Transverse colon (tissue), 4 donors: ENCODE results near the gene PRG2. TPM values are rescaled to one million over a fixed set of nuclear protein-coding genes. Genes with fewer than 3 reads are reported as not detected.
A peak's percentile ranks its signal among the peaks of the same experiment; 100 is the strongest.

Experiments
- DNase-seq: peaks from one replicate; pipeline ENCODE4 v3.0.0-alpha.2; 2019
- H3K27ac ChIP-seq, 4 donors: fragments of 200-600 bp; sonication (generic); 2 replicates each; pipeline ENCODE4 v1.5.1; 2016 to 2018; ENCODE audit warnings: inconsistent platforms in 4 of 4
- H3K27me3 ChIP-seq: fragments of 200-600 bp; sonication (generic); 2 replicates; pipeline ENCODE4 v1.5.1; 2017; ENCODE audit warnings: inconsistent platforms
- H3K36me3 ChIP-seq, 4 donors: fragments of 200-600 bp; sonication (generic); 2 replicates each; pipeline ENCODE4 v1.5.1; 2017 to 2019; ENCODE audit warnings: inconsistent platforms in 4 of 4
- H3K4me1 ChIP-seq, 4 donors: fragments of 200-600 bp; sonication (generic); 2 replicates each; pipeline ENCODE4 v1.5.1; 2017 to 2020; ENCODE audit warnings: inconsistent platforms in 4 of 4
- H3K4me3 ChIP-seq, 4 donors: fragments of 200-600 bp; sonication (generic); 1 replicate in 1 of 4; 2 replicates in 3 of 4; pipeline versions ENCODE4 v1.5.1 to v1.6.1; 2017 to 2019; ENCODE audit warnings: inconsistent platforms in 4 of 4
- H3K9me3 ChIP-seq, 2 donors: fragments of 200-600 bp; sonication (generic); 2 replicates each; pipeline ENCODE4 v1.5.1; 2017 to 2019; ENCODE audit warnings: inconsistent platforms in 2 of 2
- EP300 ChIP-seq: sonication (generic); formaldehyde crosslinking; IDR thresholded peaks from one replicate; pipeline ENCODE4 v1.6.1; 2017; ENCODE audit warnings: antibody characterized with exemption, low read depth
- POLR2A ChIP-seq: fragments of 450-650 bp; IDR thresholded peaks from one replicate; pipeline ENCODE4 v1.6.1; 2016; ENCODE audit warnings: antibody characterized with exemption, mild to moderate bottlenecking, moderate library complexity
- POLR2AphosphoS5 ChIP-seq, 3 donors: sonication (generic); formaldehyde crosslinking; IDR thresholded peaks; one replicate each; pipeline ENCODE4 v1.6.1; 2016; ENCODE audit warnings: antibody characterized with exemption in 3 of 3
- WGBS, 2 donors: methylation state at CpG; one replicate each; pipeline ENCODE4 v1.1.5; 2018; ENCODE audit warnings: low coverage in 1 of 2; 5-methylcytosine and 5-hydroxymethylcytosine counted together
- in situ Hi-C, 4 donors: fragments of 200-750 bp; cut with MboI; loops; one replicate each; pipeline versions ENCODE4 v1.15.0 to v1.15.1; 2017; ENCODE audit warnings: low sequenced_read_pairs in 3 of 4, low pct_ligation_motif_present in 1 of 4, low pct_unique_long_range_greater_than_20kb in 1 of 4
- intact Hi-C: fragments of 100-400 bp; cut with DNase I; formaldehyde crosslinking; loops from one replicate; pipeline ENCODE4 v1.15.1; 2023; ENCODE audit warnings: low total_unique reads
- total RNA-seq, 4 donors: library from RNA; depleted of rRNA; stranded (reverse); fragments of >200 nt; gene quantifications; one replicate each; pipeline ENCODE4 v1.1.0, GENCODE V29; 2016
- TF ChIP-seq, protein P1 (sequence below), 5 experiments: fragments of 200-600 bp in 3 of 5; fragments of 450-650 bp in 2 of 5; sonication (generic) in 3 of 5; IDR thresholded peaks; 1 replicate in 2 of 5; 2 replicates in 3 of 5; pipeline ENCODE4 v1.5.1; 2016 to 2017; ENCODE audit warnings: antibody characterized with exemption in 5 of 5, inconsistent platforms in 3 of 5, mild to moderate bottlenecking in 2 of 5, moderate library complexity in 1 of 5

The PRG2 gene
- total RNA-seq, 4 donors from 2014 or later: not detected

DNA sequence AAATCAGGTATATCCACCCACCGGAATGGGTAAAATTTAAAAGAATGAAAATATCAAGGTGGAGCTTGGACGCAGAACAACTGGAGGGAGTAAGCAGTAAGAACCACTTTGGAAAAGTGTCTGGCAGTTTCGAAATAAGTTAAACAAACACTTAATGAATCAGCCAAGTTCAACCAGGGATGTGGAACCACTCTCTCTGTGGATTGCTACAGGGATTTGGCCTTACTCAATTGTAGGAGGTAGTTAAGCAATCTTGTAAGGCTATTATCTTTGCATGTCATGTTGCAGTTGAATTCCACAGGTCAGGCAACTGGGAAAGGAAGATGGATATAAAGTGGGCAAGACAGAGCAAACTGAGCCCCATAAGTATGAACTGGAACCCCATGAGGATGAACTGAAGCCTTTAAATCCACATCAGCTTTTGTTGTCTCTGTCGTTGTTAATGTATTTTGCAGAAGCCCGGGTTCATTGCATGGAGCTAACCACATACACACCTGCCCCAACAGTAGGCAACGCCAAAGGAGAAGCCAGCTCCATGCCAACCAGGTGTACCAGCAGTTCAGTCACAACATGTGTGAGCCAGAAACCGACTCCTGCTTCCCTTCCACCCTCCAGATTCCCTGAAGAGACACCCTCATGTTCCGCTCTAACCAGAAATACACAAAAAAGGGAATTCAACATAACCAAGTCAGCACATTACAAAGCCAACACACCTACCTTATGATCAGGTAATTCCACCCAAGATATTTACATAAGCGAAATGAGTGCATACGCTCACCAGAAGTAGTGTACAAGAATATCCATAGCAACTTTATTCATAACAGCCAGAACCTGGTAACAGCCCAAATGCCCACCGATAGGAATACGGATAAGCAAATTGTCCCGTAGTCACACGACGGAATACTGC lies 44.4 kb upstream of the PRG2 start:
- H3K4me1 ChIP-seq: peaks cover 0 to 12% (median 2%) of the 10 kb centered on the region in 4 donors
- no peaks in the 10 kb centered on the region for H3K9me3 ChIP-seq
- intact Hi-C loops (no loop called here), in situ Hi-C loops (no loop called here)
- no peak overlapping the region for H3K4me3 ChIP-seq
- H3K27ac ChIP-seq: peak overlapping the region in 1 of 4 donors; percentile 17
- H3K36me3 ChIP-seq: no peaks in the 10 kb centered on the region
- DNase-seq: no peak
- 70 to 78% methylated on average over 11 to 15 of the region's 15 CpGs for WGBS, 2 donors
- no peaks in the 10 kb centered on the region for H3K27me3 ChIP-seq
- peak; percentile 32 to 71 (median 49) for TF ChIP-seq POLR2AphosphoS5 (IDR thresholded peaks at IDR 0.05)
- TF ChIP-seq, protein P1, sequence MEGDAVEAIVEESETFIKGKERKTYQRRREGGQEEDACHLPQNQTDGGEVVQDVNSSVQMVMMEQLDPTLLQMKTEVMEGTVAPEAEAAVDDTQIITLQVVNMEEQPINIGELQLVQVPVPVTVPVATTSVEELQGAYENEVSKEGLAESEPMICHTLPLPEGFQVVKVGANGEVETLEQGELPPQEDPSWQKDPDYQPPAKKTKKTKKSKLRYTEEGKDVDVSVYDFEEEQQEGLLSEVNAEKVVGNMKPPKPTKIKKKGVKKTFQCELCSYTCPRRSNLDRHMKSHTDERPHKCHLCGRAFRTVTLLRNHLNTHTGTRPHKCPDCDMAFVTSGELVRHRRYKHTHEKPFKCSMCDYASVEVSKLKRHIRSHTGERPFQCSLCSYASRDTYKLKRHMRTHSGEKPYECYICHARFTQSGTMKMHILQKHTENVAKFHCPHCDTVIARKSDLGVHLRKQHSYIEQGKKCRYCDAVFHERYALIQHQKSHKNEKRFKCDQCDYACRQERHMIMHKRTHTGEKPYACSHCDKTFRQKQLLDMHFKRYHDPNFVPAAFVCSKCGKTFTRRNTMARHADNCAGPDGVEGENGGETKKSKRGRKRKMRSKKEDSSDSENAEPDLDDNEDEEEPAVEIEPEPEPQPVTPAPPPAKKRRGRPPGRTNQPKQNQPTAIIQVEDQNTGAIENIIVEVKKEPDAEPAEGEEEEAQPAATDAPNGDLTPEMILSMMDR (IDR thresholded peaks at IDR 0.05): no peak
- TF ChIP-seq POLR2A: no peak
- peak; percentile 12 for TF ChIP-seq EP300

DNA sequence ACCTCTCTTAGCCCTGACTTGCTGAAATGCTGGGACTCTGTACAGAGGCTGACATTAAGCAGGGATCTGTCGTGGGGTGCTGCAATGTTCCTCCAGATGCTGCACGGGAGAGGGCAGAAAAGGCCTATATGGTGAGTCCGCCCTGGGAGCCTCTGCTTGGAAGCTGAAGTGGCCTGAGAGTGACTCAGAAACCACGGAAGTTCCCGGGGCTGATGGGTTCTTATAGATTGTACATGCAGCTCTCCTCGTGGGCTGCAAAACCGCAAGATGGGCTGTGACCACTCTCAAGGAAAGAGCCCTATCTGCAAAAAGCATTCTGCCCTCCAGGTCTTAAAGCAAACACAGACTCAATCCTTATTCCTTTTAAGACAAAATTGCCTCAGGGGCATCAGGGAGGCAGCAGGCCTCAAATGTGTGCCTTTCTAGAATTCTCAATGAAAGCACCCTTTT lies 42.3 kb upstream of the PRG2 start:
- H3K9me3 ChIP-seq: no peaks in the 10 kb centered on the region
- no peaks in the 10 kb centered on the region for H3K36me3 ChIP-seq
- in situ Hi-C loops: no loop called here
- no peak for DNase-seq
- H3K4me3 ChIP-seq: no peak overlapping the region
- peaks cover 0 to 17% (median 7%) of the 10 kb centered on the region in 4 donors for H3K4me1 ChIP-seq
- H3K27ac ChIP-seq: peak overlapping the region in 1 of 4 donors; percentile 5
- intact Hi-C loops: no loop called here
- H3K27me3 ChIP-seq: no peaks in the 10 kb centered on the region
- TF ChIP-seq POLR2AphosphoS5 (IDR thresholded peaks at IDR 0.05): no peak
- TF ChIP-seq EP300: no peak
- TF ChIP-seq POLR2A: no peak
- TF ChIP-seq, protein P1 (IDR thresholded peaks at IDR 0.05): no peak
- 64% methylated on average over 7 of the region's 7 CpGs; no CpG with 5 or more reads in 1 of the 2 donors for WGBS, 2 donors

- H3K36me3 ChIP-seq: no peaks in the 10 kb centered on the region
- no peak for DNase-seq
- no peaks in the 10 kb centered on the region for H3K27me3 ChIP-seq
- H3K4me1 ChIP-seq: peaks cover under 1 to 22% (median 11%) of the 10 kb centered on the region in 4 donors
- TF ChIP-seq, protein P1 (IDR thresholded peaks at IDR 0.05): no peak
- TF ChIP-seq POLR2AphosphoS5 (IDR thresholded peaks at IDR 0.05): no peak
- intact Hi-C loops: no loop called here
- in situ Hi-C loops: no loop called here
- H3K27ac ChIP-seq: peak overlapping the region in 1 of 4 donors; percentile 5
- no peak overlapping the region for H3K4me3 ChIP-seq
- H3K9me3 ChIP-seq: no peaks in the 10 kb centered on the region
- WGBS, 2 donors: 59 to 60% methylated on average over 5 of the region's 5 CpGs
These were observed 41.7 kb upstream of the PRG2 start for GRCh38 chr11:57432149-57432561.

DNA sequence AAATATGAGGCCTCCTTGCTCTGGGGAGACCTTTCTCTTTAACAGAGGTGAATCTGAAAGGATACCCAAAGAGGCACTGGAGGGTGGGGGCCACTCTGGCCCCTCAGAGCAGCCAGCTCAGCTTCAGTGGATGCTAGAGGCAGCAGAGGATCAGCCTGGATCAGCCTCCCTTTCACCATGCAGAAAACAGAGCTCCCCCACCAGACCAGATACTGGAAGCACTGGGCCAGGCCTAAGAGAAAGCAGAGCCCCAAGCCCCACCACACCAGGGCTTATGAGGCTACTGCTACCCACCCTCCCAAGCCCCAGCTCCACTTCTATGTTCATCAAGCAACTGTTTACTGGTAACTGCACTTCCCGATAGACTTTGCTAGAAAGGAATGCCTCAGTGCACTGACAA lies 40.5 kb upstream of the PRG2 start:
- H3K9me3 ChIP-seq: no peaks in the 10 kb centered on the region
- in situ Hi-C loops: no loop called here
- no peak overlapping the region for H3K4me3 ChIP-seq
- intact Hi-C loops: no loop called here
- DNase-seq: no peak
- no peaks in the 10 kb centered on the region for H3K27me3 ChIP-seq
- H3K4me1 ChIP-seq: peaks cover 10 to 34% (median 23%) of the 10 kb centered on the region in 4 donors
- TF ChIP-seq EP300: no peak
- TF ChIP-seq, protein P1 (IDR thresholded peaks at IDR 0.05): no peak
- no peak for TF ChIP-seq POLR2A
- no peak for TF ChIP-seq POLR2AphosphoS5 (IDR thresholded peaks at IDR 0.05)
- 95% methylated on average over 1 of the region's 1 CpG; no CpG with 5 or more reads in 1 of the 2 donors for WGBS, 2 donors
- H3K27ac ChIP-seq: no peak overlapping the region
- no peaks in the 10 kb centered on the region for H3K36me3 ChIP-seq
